Adrenal gland (tissue), 12 donors: Measurements from ENCODE around the gene AFF1. TPM values are rescaled to one million over a fixed set of nuclear protein-coding genes. Genes with fewer than 3 reads are reported as not detected.
A peak's percentile ranks its signal among the peaks of the same experiment; 100 is the strongest.

Experiments
- DNase-seq, 7 donors: peaks; one replicate each; pipeline ENCODE4 v3.0.0-alpha.2; 2019 to 2020
- H3K27ac ChIP-seq, 5 donors: fragments of 200-600 bp; sonication (generic) in 4 of 5; 1 replicate in 3 of 5; 2 replicates in 2 of 5; pipeline versions ENCODE4 v1.5.1 to v1.8.0; 2016 to 2020; ENCODE audit warnings: mild to moderate bottlenecking in 1 of 5
- H3K27me3 ChIP-seq: fragments of 200-600 bp; 2 replicates; pipeline ENCODE4 v1.8.0; 2021
- H3K36me3 ChIP-seq, 2 donors: fragments of 200-600 bp; replicated peaks in 1 of 2; 1 replicate in 1 of 2; 2 replicates in 1 of 2; pipeline versions ENCODE4 v1.5.1 to v1.8.0; 2018 to 2022
- H3K4me1 ChIP-seq, 2 donors: fragments of 200-600 bp; replicated peaks in 1 of 2; 1 replicate in 1 of 2; 2 replicates in 1 of 2; pipeline versions ENCODE4 v1.5.1 to v1.8.0; 2018 to 2021
- H3K4me3 ChIP-seq, 4 donors: fragments of 200-600 bp; sonication (generic) in 3 of 4; one replicate each; pipeline ENCODE4 v1.5.1; 2016 to 2018
- H3K9me3 ChIP-seq, 3 donors: fragments of 200-600 bp; sonication (generic) in 1 of 3; replicated peaks in 1 of 3; 1 replicate in 2 of 3; 2 replicates in 1 of 3; pipeline versions ENCODE4 v1.5.1 to v1.8.0; 2016 to 2021
- POLR2A ChIP-seq, 2 donors: fragments of 450-650 bp; IDR thresholded peaks; one replicate each; pipeline ENCODE4 v1.6.1; 2017; ENCODE audit warnings: antibody characterized with exemption in 2 of 2, mild to moderate bottlenecking in 2 of 2, moderate library complexity in 1 of 2
- WGBS, 4 donors: extraction: QIAGEN DNeasy Blood & Tissue Kit in 2 of 4; methylation state at CpG; one replicate each; pipeline versions ENCODE4 v1.1.5 to v1.1.7; 2013 to 2017; 5-methylcytosine and 5-hydroxymethylcytosine counted together
- intact Hi-C, 2 donors: fragments of 100-400 bp; cut with DNase I; formaldehyde crosslinking; loops; one replicate each; pipeline versions ENCODE4 v1.14.1 to v1.15.0; 2022 to 2023
- polyA plus RNA-seq, 3 donors: library from polyadenylated mRNA; stranded (reverse); fragments of 200-250 nt in 2 of 3; fragments of 350-450 nt in 1 of 3; fragmentation: Illumina TruSeq in 1 of 3; extraction: RNeasy Lipid Tissue Mini Kit (QIAGEN cat#74804) in 1 of 3; gene quantifications; one replicate each; pipeline ENCODE4 v1.2.3, GENCODE V29; 2013 to 2014
- total RNA-seq, 9 donors: library from RNA; depleted of rRNA in 4 of 9; stranded (reverse); fragments of >200 nt in 4 of 9; fragments of 120-200 nt in 1 of 9; fragmentation: NEBNext Ultra II Directional in 1 of 9; extraction: Animal tissue kit (Norgen Biotek cat#: 25700) in 1 of 9; gene quantifications; one replicate each; pipeline versions ENCODE4 v1.1.0 to v1.2.4, GENCODE V29; 2013 to 2023
- TF ChIP-seq, protein P1 (sequence below), 6 experiments: fragments of 450-650 bp in 4 of 6; fragments of 200-600 bp in 2 of 6; sonication (generic) in 1 of 6; IDR thresholded peaks; 1 replicate in 5 of 6; 2 replicates in 1 of 6; pipeline versions ENCODE4 v1.5.1 to v1.8.0; 2016 to 2021; ENCODE audit warnings: antibody characterized with exemption in 6 of 6, mild to moderate bottlenecking in 2 of 6, moderate library complexity in 1 of 6
- donor health status: healthy with polysubstance abuse.
- donor health status: Bipolar disorder and iron deficiency.
- donor health status: DM: yes; HTN: yes; CAD: no.
- donor health status: DM: no; HTN: no; CAD: no.
- donor health status: DM: no; HTN: no; CAD: no.
- donor health status: DM: yes; HTN: yes; CAD: no.

AFF1 gene
- total and polyA plus RNA-seq, 12 donors, result 9.9 to 109 (median 52.3) TPM

DNA sequence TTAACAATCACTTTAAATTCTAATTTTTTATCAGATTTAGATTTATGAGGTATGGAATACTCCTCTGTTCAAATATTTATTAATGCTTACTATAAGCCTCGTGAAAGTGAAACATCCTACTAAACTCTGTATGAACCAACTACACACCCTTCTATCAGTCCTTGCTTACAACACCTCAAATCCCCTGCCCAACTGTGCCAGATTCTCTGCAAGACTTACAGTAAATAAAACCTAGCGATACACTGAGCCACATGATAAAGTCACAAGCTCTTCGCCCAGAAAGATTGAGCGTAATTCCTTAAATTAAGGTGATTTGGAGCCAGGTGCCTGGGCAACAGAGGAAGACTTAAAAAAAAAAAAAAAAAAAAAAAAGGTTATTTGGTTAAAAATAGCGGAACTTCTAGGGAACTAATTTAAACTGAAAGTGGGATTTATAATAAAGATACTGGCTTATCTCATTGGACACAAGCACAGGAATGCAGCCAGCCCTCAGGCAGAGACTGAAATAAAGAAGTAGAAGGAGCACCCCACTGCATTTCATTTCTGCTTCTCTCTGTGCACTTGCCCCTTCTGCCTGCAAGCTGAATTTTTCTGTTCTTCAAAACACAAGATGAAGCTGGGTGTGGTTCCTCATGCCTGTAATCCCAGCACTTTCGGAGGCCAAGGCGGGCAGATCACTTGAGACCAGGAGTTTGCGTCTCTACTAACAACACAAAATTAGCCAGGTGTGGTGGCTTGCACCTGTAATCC is 25.1 kb upstream of the AFF1 start:
- TF ChIP-seq, protein P1, sequence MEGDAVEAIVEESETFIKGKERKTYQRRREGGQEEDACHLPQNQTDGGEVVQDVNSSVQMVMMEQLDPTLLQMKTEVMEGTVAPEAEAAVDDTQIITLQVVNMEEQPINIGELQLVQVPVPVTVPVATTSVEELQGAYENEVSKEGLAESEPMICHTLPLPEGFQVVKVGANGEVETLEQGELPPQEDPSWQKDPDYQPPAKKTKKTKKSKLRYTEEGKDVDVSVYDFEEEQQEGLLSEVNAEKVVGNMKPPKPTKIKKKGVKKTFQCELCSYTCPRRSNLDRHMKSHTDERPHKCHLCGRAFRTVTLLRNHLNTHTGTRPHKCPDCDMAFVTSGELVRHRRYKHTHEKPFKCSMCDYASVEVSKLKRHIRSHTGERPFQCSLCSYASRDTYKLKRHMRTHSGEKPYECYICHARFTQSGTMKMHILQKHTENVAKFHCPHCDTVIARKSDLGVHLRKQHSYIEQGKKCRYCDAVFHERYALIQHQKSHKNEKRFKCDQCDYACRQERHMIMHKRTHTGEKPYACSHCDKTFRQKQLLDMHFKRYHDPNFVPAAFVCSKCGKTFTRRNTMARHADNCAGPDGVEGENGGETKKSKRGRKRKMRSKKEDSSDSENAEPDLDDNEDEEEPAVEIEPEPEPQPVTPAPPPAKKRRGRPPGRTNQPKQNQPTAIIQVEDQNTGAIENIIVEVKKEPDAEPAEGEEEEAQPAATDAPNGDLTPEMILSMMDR (IDR thresholded peaks at IDR 0.05), result no peak
- no peak for TF ChIP-seq POLR2A (IDR thresholded peaks at IDR 0.05)
- intact Hi-C loops, result loop anchor here in 1 of 2 donors (10.0 kb wide), 1 partner anchor 325 kb away; no protein-coding TSS in a partner anchor
- DNase-seq, result no peak
- Histone ChIP-seq H3K27me3 (no peaks in the 10 kb centered on the region), H3K4me3 (no peak overlapping the region), H3K36me3 (no peaks in the 10 kb centered on the region), H3K9me3 (no peaks in the 10 kb centered on the region), H3K4me1 (peaks cover 0 to 6% of the 10 kb centered on the region in 2 donors), H3K27ac (no peak overlapping the region)
- 68 to 83% (median 76%) methylated on average over 8 of the region's 8 CpGs for WGBS, 4 donors

DNA sequence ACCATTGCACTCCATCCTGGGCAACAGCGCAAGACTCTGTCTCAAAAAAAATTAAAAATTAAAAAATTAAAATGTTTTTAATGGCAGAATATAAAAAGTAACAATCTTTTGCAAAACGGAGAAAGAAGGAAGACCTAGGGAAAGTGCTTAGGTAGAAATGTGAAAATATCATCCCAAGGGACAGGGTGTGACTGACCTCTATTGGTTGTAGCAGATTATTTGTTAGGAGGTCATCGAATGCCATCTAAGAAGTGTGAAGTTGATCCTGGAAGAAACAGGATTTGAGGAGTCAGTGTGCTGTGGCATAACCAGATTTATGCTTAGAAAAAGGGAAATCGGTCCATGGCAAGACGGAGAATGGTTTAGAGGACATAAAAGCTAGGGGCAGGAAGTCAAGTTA is 24.4 kb upstream of the AFF1 start:
- WGBS, 4 donors, result 75 to 82% (median 77%) methylated on average over 5 of the region's 5 CpGs
- no peak for DNase-seq
- Histone ChIP-seq H3K36me3 (no peaks in the 10 kb centered on the region), H3K4me3 (no peak overlapping the region), H3K9me3 (no peaks in the 10 kb centered on the region), H3K27ac (no peak overlapping the region), H3K4me1 (peaks cover 0 to 6% of the 10 kb centered on the region in 2 donors), H3K27me3 (no peaks in the 10 kb centered on the region)
- intact Hi-C loops, result no loop called here
- TF ChIP-seq, protein P1 (IDR thresholded peaks at IDR 0.05), result peak in 1 of 6 experiments; percentile 11
- no peak for TF ChIP-seq POLR2A (IDR thresholded peaks at IDR 0.05)

- 71 to 91% (median 84%) methylated on average over 5 to 7 of the region's 7 CpGs for WGBS, 4 donors
- Histone ChIP-seq H3K4me3 (no peak overlapping the region), H3K27ac (no peak overlapping the region), H3K4me1 (peaks cover 0 to 6% of the 10 kb centered on the region in 2 donors), H3K27me3 (no peaks in the 10 kb centered on the region), H3K36me3 (no peaks in the 10 kb centered on the region), H3K9me3 (no peaks in the 10 kb centered on the region)
- no peak for DNase-seq
- intact Hi-C loops, result no loop called here
- TF ChIP-seq POLR2A (IDR thresholded peaks at IDR 0.05), result no peak
- TF ChIP-seq, protein P1 (IDR thresholded peaks at IDR 0.05), result no peak
Observed at GRCh38 chr4:86910820-86911684, 23.8 kb upstream of the AFF1 start.

GRCh38 chr4:86916392-86916791 is 18.4 kb upstream of the AFF1 start:
- intact Hi-C loops, result no loop called here
- no peak for TF ChIP-seq POLR2A (IDR thresholded peaks at IDR 0.05)
- TF ChIP-seq, protein P1 (IDR thresholded peaks at IDR 0.05), result no peak
- no peaks in the 10 kb centered on the region for H3K36me3 ChIP-seq
- no peak overlapping the region for H3K4me3 ChIP-seq
- no peak for DNase-seq
- no peak overlapping the region for H3K27ac ChIP-seq
- no peaks in the 10 kb centered on the region for H3K9me3 ChIP-seq
- WGBS, 4 donors, result 0 to 83% (median 0%) methylated on average over 1 of the region's 1 CpG
- H3K4me1 ChIP-seq, result no peaks in the 10 kb centered on the region
- H3K27me3 ChIP-seq, result no peaks in the 10 kb centered on the region
